Measurements from ENCODE around the gene MITD1. TPM values are rescaled to one million over a fixed set of nuclear protein-coding genes. Genes with fewer than 3 reads are reported as not detected.

Gene MITD1
- total and polyA plus RNA-seq, 2 of the 8 experiments (the other 6 are each of a cell fraction or from before 2014, with no cell fraction given), result 15.2 to 31.7 TPM

DNA sequence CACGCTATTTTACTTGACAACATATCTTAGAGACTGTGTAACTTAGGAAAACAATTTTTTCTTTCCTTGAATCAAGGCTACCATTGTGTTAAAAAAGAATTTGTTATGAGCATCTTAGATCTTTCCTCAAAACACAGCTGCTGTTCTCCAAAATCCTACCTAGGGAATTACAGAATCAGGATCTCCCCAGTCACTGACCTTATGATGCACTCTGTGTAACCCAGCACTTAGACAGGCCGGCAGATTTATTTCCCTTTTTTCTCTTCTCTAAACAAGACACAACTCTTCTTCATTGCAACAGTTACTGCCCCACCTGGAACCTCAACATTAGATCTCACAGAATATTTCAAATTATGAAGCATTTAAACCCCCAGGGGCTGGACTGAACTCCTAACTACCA, 52.9 kb downstream of the MITD1 start:
- Histone ChIP-seq H2BK15ac (ENCODE audit: low read length) (no peak overlapping the region), H3K79me1 (ENCODE audit: low read depth, low read length) (no peaks in the 10 kb centered on the region), H3K36me3 (ENCODE audit: control insufficient read depth in 2 of 4, insufficient read depth in 4 of 4, low read length in 3 of 4) (peaks cover 0 to 6% (median 1%) of the 10 kb centered on the region in 4 experiments; a peak in 2 of 8 replicates), H3K23me2 (ENCODE audit: low read depth, low read length) (no peaks in the 10 kb centered on the region), H4K20me1 (replicated peaks in 1 of 2; ENCODE audit: control insufficient read depth in 1 of 2, insufficient read depth in 2 of 2, low read length in 2 of 2) (no peaks in the 10 kb centered on the region), H2BK12ac (ENCODE audit: low read depth, low read length) (no peak overlapping the region), H4K5ac (ENCODE audit: insufficient read length, low read depth, low read length) (no peak overlapping the region), H3K27ac (ENCODE audit: low read depth, low read length) (no peak overlapping the region), H3K4me2 (ENCODE audit: insufficient read depth in 1 of 2, low read depth in 2 of 2, low read length in 2 of 2) (no peak overlapping the region), H3K79me2 (ENCODE audit: control insufficient read depth in 1 of 2, insufficient read depth in 2 of 2, low read length in 2 of 2) (no peaks in the 10 kb centered on the region), H2BK20ac (ENCODE audit: low read length) (no peak overlapping the region), H3K23ac (ENCODE audit: insufficient read length) (no peak overlapping the region), H2AK5ac (ENCODE audit: low read depth, low read length) (no peak overlapping the region), H3K4me1 (replicated peaks in 1 of 4; ENCODE audit: control insufficient read depth in 3 of 4, insufficient read depth in 4 of 4, low read length in 3 of 4) (no peaks in the 10 kb centered on the region), H4K91ac (replicated peaks; ENCODE audit: insufficient read length, low read length) (no peak overlapping the region), H3K4me3 (ENCODE audit: extremely low read depth in 1 of 4, insufficient read depth in 2 of 4, low read depth in 3 of 4, low read length in 4 of 4) (no peak overlapping the region), H3K4ac (replicated peaks; ENCODE audit: insufficient read length, low read depth, low read length) (no peak overlapping the region), H3K27me3 (replicated peaks in 1 of 4; ENCODE audit: control insufficient read depth in 3 of 4, extremely low read depth in 1 of 4, insufficient read depth in 3 of 4, low read length in 3 of 4) (no peaks in the 10 kb centered on the region), H3K9me3 (ENCODE audit: insufficient read depth in 2 of 2, low read depth in 1 of 2, low read length in 1 of 2) (peaks cover 13% of the 10 kb centered on the region in 2 experiments; a peak in 3 of 4 replicates), H4K8ac (ENCODE audit: extremely low read depth, insufficient read depth, low read length) (no peak overlapping the region), H3K56ac (replicated peaks; ENCODE audit: insufficient read length, low read depth, low read length) (no peak overlapping the region), H2AFZ (ENCODE audit: low read length) (no peak overlapping the region), H2BK5ac (ENCODE audit: low read depth, low read length) (no peak overlapping the region), H3K9ac (replicated peaks in 1 of 4; ENCODE audit: extremely low read depth in 1 of 4, low read depth in 3 of 4, low read length in 3 of 4) (no peak overlapping the region), H3K14ac (ENCODE audit: insufficient read length) (no peak overlapping the region), H3K18ac (ENCODE audit: extremely low read depth, low read length) (no peak overlapping the region), H2BK120ac (replicated peaks; ENCODE audit: low read depth, low read length) (no peak overlapping the region)
- TF ChIP-seq POU5F1 (IDR thresholded peaks at IDR 0.05; ENCODE audit: low read depth, low read length), result no peak
- FAIRE-seq, result no peak
- WGBS, 2 experiments (ENCODE audit: extremely low coverage in 1 of 2, insufficient coverage in 1 of 2, insufficient read length in 1 of 2, insufficient replicate concordance in 2 of 2, low coverage in 1 of 2, low lambda C conversion rate in 2 of 2, missing lambda C conversion rate in 1 of 2), result 95% methylated on average over 2 of the region's 2 CpGs; no CpG with 5 or more reads in 1 of the 2 experiments
- POLR2A ChIA-PET (ENCODE audit: partially characterized antibody), result no interaction called here
- no peak for DNase-seq (ENCODE audit: low read depth in 1 of 2, low spot score in 2 of 2)
- CTCF ChIA-PET (ENCODE audit: partially characterized antibody), result no interaction called here

Small RNA genes within 50 kb of the gene (small RNA-seq; reads per million reads assigned to genes)
- gene AC092587.1 (ENCODE audit: insufficient read depth), result not detected

Other genes starting within 250 kb of the MITD1 start
- 0.07 and 0.50 TPM in 2 replicates for gene CRACDL, start 244.8 kb downstream of the MITD1 start, total RNA-seq (2021; fragmentation: NEBNext Ultra II Directional; extraction: Animal tissue kit (Norgen Biotek cat#: 25700))
- gene CRACDL, start 244.8 kb downstream of the MITD1 start, polyA plus RNA-seq (2011; rRNA removed), result 0.25 and 0.38 TPM in 2 replicates
- gene C2orf15, start 39.4 kb downstream of the MITD1 start, total RNA-seq (2021; fragmentation: NEBNext Ultra II Directional; extraction: Animal tissue kit (Norgen Biotek cat#: 25700)), result 5.5 and 6.5 TPM in 2 replicates
- gene C2orf15, start 39.4 kb downstream of the MITD1 start, polyA plus RNA-seq (2011; rRNA removed), result 3.0 and 3.6 TPM in 2 replicates
- 5.7 and 7.4 TPM in 2 replicates for gene TSGA10, start 26.1 kb downstream of the MITD1 start, total RNA-seq (2021; fragmentation: NEBNext Ultra II Directional; extraction: Animal tissue kit (Norgen Biotek cat#: 25700))
- 1.2 and 2.2 TPM in 2 replicates for gene TSGA10, start 26.1 kb downstream of the MITD1 start, polyA plus RNA-seq (2011; rRNA removed)
- 8.8 and 10.9 TPM in 2 replicates for gene LIPT1, start 26.1 kb downstream of the MITD1 start, total RNA-seq (2021; fragmentation: NEBNext Ultra II Directional; extraction: Animal tissue kit (Norgen Biotek cat#: 25700))
- 6.1 and 8.0 TPM in 2 replicates for gene LIPT1, start 26.1 kb downstream of the MITD1 start, polyA plus RNA-seq (2011; rRNA removed)
- 43.4 and 46.2 TPM in 2 replicates for gene MRPL30, start 126 bp upstream of the MITD1 start, total RNA-seq (2021; fragmentation: NEBNext Ultra II Directional; extraction: Animal tissue kit (Norgen Biotek cat#: 25700))
- 15.5 and 22.3 TPM in 2 replicates for gene MRPL30, start 126 bp upstream of the MITD1 start, polyA plus RNA-seq (2011; rRNA removed)
- gene LYG2, start 74.6 kb upstream of the MITD1 start, total RNA-seq (2021; fragmentation: NEBNext Ultra II Directional; extraction: Animal tissue kit (Norgen Biotek cat#: 25700)), result not detected in 2 replicates
- not detected in 2 replicates for gene LYG2, start 74.6 kb upstream of the MITD1 start, polyA plus RNA-seq (2011; rRNA removed)
- 0.86 TPM in 1 of 2 replicates, not detected in the other for gene LYG1, start 120.1 kb upstream of the MITD1 start, total RNA-seq (2021; fragmentation: NEBNext Ultra II Directional; extraction: Animal tissue kit (Norgen Biotek cat#: 25700))
- gene LYG1, start 120.1 kb upstream of the MITD1 start, polyA plus RNA-seq (2011; rRNA removed), result 0.60 and 0.68 TPM in 2 replicates
- gene TXNDC9, start 155.3 kb upstream of the MITD1 start, total RNA-seq (2021; fragmentation: NEBNext Ultra II Directional; extraction: Animal tissue kit (Norgen Biotek cat#: 25700)), result 33.0 and 35.6 TPM in 2 replicates
- gene TXNDC9, start 155.3 kb upstream of the MITD1 start, polyA plus RNA-seq (2011; rRNA removed), result 9.5 and 12.9 TPM in 2 replicates
- 62.9 and 64.5 TPM in 2 replicates for gene EIF5B, start 156.3 kb upstream of the MITD1 start, total RNA-seq (2021; fragmentation: NEBNext Ultra II Directional; extraction: Animal tissue kit (Norgen Biotek cat#: 25700))
- 9.4 and 10.7 TPM in 2 replicates for gene EIF5B, start 156.3 kb upstream of the MITD1 start, polyA plus RNA-seq (2011; rRNA removed)